Stimulated activated CD4-positive, alpha-beta T cell treated with anti-CD3 and anti-CD28 coated beads, Interleukin-4, amount 100 ng/mL, for 4 hours (primary cell): ENCODE data around the gene PDCD1.

ENCODE experiments used
- DNase-seq, 2 experiments: peaks; one replicate each; pipeline ENCODE4 v3.0.0-alpha.2; 2020

PDCD1 gene

DNA sequence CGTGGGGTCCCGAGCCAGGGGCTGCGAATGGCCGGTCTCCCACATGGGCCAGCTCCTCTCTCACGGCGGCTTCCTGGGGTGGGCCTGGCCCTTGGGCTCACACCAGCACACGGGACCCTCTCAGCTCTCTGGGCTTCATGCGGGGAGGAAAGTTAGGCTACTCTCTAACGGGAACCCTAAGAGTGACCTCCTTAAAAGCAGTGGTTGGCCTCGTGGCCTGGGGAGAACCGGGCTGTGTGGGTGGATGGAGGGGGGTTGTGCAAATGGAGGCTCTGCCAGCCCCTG, 36.7 kb upstream of the PDCD1 start:
- no peak for DNase-seq

DNA sequence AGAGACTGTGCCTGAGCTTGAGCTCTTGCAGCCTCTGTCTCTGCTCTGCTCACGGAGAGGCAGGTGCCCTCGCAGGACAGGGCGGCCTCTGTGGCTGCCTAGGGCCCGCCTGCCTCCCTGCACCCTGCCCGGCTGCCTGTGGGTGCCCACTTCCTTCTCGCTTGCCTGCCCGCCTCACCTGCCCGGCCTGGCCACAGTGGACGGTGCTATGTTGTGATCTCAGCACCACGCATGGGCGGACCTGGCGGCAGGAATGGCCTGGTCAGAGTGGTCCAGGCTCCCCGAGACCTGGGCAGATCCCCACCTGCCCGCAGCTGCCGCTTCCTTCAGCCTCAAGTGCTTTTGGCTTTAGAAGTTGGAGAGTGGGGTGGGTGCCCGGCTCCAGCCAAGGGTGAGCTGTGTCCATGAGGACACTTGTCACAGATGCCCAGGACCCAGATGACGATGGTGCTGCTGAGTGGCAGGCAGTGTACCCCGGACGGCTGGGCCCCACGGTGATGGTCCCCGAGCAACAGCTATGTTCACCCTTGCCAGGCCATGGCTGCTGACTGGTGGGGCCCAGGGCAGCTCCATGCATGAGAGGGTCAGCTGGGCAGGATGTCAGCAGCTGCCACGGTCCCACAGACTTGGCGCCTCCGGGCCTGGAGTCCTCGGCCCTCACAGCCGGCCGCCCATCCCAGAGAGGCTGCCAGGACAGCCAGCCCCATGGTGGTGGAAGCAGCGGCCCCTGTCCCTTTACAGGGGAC, 36.2 kb upstream of the PDCD1 start:
- DNase-seq = no peak

GRCh38 chr2:241894056-241894641, 35.5 kb upstream of the PDCD1 start:
- DNase-seq = no peak

GRCh38 chr2:241893265-241893664, 34.6 kb upstream of the PDCD1 start:
- DNase-seq = no peak

- no peak for DNase-seq
Measured at GRCh38 chr2:241892299-241893137, 33.8 kb upstream of the PDCD1 start.

GRCh38 chr2:241891988-241892298, 33.2 kb upstream of the PDCD1 start:
- no peak for DNase-seq

GRCh38 chr2:241891315-241891987, 32.8 kb upstream of the PDCD1 start:
- no peak for DNase-seq

GRCh38 chr2:241890524-241891235, 32.0 kb upstream of the PDCD1 start:
- no peak for DNase-seq

DNA sequence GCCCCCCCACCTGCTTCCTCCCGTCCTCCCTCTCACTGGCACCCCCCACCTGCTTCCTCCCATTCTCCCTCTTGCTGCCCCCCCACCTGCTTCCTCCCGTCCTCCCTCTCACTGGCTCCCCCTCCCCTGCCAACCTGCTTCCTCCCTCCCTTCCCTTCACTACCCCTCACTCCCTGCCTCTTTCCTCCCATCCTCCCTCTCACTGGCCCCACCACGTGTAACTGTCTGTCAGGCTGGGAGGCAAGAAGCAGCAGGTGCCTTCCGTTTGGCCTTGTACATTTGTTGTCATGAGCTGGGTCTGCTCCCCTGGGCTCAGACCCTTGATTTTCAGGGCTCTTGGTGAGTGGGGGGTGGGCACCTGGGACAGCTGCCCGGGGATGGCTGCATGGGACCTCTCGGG, 29.9 kb upstream of the PDCD1 start:
- no peak for DNase-seq

GRCh38 chr2:241887806-241888522, 29.3 kb upstream of the PDCD1 start:
- DNase-seq = no peak

DNA sequence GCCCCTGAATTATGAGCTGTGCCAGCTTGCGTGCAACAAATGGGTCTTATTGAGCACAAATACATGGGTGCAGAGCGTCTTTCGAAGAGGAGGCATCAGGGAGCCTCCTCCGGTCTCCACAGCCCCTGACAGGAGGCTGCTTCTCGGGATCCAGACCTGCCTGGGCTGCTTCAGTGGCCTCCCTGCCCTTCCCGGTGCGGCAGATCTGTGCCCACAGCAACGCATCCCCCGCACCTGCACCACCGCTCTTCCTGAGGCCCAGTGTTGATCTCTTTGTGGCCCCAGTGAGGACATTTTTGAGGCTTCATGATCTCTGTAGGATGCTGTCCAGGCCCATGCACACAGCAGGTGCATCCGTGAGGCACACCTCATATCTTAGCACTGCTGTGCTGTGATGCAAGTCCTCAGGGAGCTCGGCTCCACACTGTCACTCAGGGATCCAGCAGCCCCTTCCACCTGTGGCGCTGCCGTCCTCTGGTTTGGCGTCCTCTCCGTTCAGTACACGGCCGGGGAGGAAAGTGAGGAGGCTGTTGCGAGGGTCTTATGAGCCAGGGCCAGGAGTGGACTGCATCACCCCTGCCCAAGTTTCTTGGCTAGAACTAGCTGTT, 28.2 kb upstream of the PDCD1 start:
- DNase-seq = no peak

DNA sequence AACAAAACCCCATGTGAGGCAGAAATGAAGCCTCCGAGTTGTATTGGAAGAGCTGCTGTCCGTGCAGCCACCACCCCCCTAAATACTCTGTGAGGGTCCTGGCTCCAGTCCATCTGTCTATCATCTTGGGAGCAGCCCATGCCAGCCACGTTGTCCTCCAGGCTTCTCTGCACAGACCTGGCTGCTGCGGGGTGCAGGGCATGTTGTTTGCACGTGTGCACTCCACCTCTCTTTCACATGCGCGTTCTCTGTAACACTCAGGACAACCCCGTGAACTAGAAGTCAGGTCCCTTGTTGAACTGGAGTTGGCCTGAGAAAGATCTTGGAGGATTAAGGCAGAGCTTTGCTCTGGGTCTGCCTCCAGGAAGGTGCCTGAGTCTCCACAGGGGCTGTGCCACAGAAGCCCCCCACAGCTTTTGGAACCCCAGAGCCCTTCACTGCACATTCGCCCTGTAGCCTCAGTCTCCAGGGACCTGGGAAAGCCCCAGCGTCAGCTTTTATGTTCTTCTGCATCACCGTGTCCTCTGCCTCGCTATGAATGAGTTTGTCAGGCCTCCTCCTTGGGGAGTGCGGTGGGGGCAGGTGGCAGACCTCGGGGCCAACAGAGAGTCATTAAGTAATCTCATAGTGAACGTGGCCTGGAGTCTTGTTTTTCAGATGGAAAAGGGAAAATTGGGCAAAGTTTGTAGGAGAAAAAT, 27.4 kb upstream of the PDCD1 start:
- no peak for DNase-seq

GRCh38 chr2:241885291-241885945, 26.7 kb upstream of the PDCD1 start:
- no peak for DNase-seq

DNA sequence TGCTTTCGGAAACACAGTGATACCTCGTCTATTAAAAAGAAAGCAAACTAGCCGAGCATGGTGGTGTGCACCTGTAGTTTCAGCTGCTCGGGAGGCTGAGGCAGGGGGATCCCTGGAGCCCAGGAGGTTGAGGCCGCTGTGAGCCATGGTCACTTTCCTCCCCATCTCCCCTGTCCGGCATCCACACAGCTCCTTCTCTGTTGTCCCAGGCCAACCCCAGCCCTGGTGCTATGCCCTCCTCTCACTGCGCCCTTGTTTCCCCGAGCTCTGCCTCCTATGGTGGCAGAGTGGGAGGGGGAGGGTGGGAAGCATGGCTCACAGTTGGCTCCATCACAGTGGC, 26.2 kb upstream of the PDCD1 start:
- no peak for DNase-seq

DNA sequence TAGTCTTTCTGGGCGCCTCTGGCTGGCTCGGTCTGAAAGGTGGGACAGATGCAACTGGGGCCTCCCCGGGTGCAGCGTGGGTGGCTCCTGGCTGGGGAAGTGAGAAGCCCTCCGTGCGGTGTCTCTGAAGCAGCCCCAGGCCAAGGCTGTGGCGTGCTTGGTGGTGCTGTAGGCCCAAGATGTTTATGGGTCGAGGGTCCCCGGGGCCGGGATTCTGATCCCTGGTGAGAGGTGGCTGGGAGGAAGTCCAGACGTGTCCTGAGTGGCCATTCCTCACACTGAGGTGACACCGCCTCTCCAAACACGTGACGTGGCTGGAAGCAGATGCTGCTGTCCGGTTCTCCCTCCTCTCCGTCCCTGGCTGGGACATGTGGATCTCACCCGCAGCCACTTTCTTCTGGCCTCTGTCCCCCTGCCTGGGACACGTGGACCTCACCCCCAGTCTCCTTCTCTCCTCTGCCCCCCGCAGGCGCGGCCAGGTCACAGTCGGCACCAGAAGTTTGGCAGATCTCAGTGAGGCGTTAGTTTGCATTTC, 23.5 kb upstream of the PDCD1 start:
- DNase-seq = peak; percentile 67 to 73

DNA sequence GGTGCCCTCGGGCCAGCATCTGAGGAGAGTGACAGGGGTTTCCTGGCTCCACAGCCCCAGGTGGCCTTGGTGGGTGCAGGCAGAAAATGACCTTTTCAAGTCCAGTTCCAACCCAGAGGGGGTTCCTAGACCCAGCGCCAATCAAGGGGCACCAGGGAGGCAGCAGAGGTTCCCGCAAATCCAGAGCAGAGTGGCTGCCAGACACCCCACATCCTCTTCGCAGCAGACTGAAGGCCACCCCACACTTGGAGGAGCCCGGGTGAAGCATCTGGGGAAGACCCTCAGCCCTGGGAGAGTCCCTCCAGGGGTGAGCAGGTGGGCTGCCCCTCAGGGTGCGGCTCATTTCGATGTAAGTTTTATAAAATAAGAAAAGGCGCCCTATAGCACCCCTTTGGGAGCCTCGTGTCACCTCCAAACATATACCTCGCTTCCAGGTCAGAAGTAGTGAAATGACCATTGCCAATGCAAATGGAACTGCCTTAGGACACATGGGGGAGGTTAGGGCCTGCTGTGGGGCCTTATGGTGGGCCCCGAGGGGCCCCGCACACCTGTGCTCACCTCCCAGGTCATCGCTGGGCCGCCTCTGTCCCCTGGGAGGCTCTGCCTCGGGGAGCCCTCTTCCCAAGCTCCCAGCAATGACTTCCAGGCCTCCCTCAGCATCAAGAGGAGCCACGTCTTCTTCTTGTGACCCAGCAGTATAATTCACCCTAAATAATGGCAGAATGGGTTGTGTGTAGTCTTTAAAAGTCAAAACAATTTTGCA, 21.8 kb upstream of the PDCD1 start:
- no peak for DNase-seq

GRCh38 chr2:241879326-241879725, 20.6 kb upstream of the PDCD1 start:
- DNase-seq = no peak

- DNase-seq = peak; percentile 68 to 78
Measured at GRCh38 chr2:241877989-241878970, 19.6 kb upstream of the PDCD1 start.
